ENCODE data around the gene SOX4.

SOX4 gene

GRCh38 chr6:21611485-21611884 lies 17.9 kb downstream of the SOX4 start:
- CTCF ChIA-PET: no interaction called here

GRCh38 chr6:21612067-21612745 lies 18.7 kb downstream of the SOX4 start:
- CTCF ChIA-PET: interaction anchor here (0.6 kb wide), 1 partner anchor 1522 kb away, joined by 3 read pairs; no protein-coding TSS in a partner anchor
- TF ChIP-seq, protein P1, sequence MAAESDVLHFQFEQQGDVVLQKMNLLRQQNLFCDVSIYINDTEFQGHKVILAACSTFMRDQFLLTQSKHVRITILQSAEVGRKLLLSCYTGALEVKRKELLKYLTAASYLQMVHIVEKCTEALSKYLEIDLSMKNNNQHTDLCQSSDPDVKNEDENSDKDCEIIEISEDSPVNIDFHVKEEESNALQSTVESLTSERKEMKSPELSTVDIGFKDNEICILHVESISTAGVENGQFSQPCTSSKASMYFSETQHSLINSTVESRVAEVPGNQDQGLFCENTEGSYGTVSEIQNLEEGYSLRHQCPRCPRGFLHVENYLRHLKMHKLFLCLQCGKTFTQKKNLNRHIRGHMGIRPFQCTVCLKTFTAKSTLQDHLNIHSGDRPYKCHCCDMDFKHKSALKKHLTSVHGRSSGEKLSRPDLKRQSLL (tag by site-specific recombination; IDR thresholded peaks at IDR 0.05): no peak
- TF ChIP-seq ZNF558 (tag by site-specific recombination; IDR thresholded peaks at IDR 0.05) (no peak), ZNF433 (tag by site-specific recombination; IDR thresholded peaks at IDR 0.05; ENCODE audit: low read depth) (no peak), PATZ1 (tag by site-specific recombination; IDR thresholded peaks at IDR 0.05) (no peak), SALL2 (tag by site-specific recombination; IDR thresholded peaks at IDR 0.05; ENCODE audit: borderline replicate concordance) (no peak), ZNF140 (tag by site-specific recombination; IDR thresholded peaks at IDR 0.05) (no peak), ZBTB26 (tag by site-specific recombination; optimal IDR thresholded peaks at IDR 0.05) (no peak), TCF7L2 (IDR thresholded peaks at IDR 0.05; ENCODE audit: borderline replicate concordance, low read depth, low read length) (no peak)
- H3K36me3 ChIP-seq (ENCODE audit: control insufficient read depth in 2 of 2, insufficient read depth in 1 of 2, low read length in 2 of 2): no peaks in the 10 kb centered on the region
- POLR2A ChIA-PET: no interaction called here
- no peaks in the 10 kb centered on the region for H3K9me3 ChIP-seq (ENCODE audit: control insufficient read depth, insufficient read depth, low read depth, low read length)
- no peak overlapping the region for H3K4me3 ChIP-seq (ENCODE audit: low read depth, low read length)
- peaks cover 18% of the 10 kb centered on the region for H3K4me1 ChIP-seq (ENCODE audit: control insufficient read depth, insufficient read depth, low read length)
- no peak overlapping the region for H3K27ac ChIP-seq (ENCODE audit: extremely low read depth, low read depth, low read length)

More at GRCh38 chr6:21611485-21611884, 17.9 kb downstream of the SOX4 start:
- no peaks in the 10 kb centered on the region for H3K36me3 ChIP-seq (ENCODE audit: control insufficient read depth in 2 of 2, insufficient read depth in 1 of 2, low read length in 2 of 2)
- H3K9me3 ChIP-seq (ENCODE audit: control insufficient read depth, insufficient read depth, low read depth, low read length): no peaks in the 10 kb centered on the region
- POLR2A ChIA-PET: no interaction called here
- H3K4me3 ChIP-seq (ENCODE audit: low read depth, low read length): no peak overlapping the region
- H3K27ac ChIP-seq (ENCODE audit: extremely low read depth, low read depth, low read length): no peak overlapping the region
- H3K4me1 ChIP-seq (ENCODE audit: control insufficient read depth, insufficient read depth, low read length): peaks cover 18% of the 10 kb centered on the region
- no peak for TF ChIP-seq ZNF426 (tag by site-specific recombination; IDR thresholded peaks at IDR 0.05)
- TF ChIP-seq TCF7L2 (IDR thresholded peaks at IDR 0.05; ENCODE audit: borderline replicate concordance, low read depth, low read length): no peak
- TF ChIP-seq ZNF157 (tag by site-specific recombination; IDR thresholded peaks at IDR 0.05): no peak
- TF ChIP-seq ZNF248 (tag by site-specific recombination; IDR thresholded peaks at IDR 0.05): no peak
- no peak for TF ChIP-seq ZNF707 (tag by site-specific recombination; IDR thresholded peaks at IDR 0.05)
- no peak for TF ChIP-seq PRDM6 (tag by site-specific recombination; IDR thresholded peaks at IDR 0.05)
- TF ChIP-seq ZNF114 (tag by site-specific recombination; IDR thresholded peaks at IDR 0.05): no peak
- TF ChIP-seq ATF2 (tag by site-specific recombination; IDR thresholded peaks at IDR 0.05; ENCODE audit: low read depth): no peak
- TF ChIP-seq ZNF837 (tag by site-specific recombination; IDR thresholded peaks at IDR 0.05): no peak
- no peak for TF ChIP-seq ZSCAN23 (tag by site-specific recombination; IDR thresholded peaks at IDR 0.05)
- TF ChIP-seq SP7 (tag by site-specific recombination; IDR thresholded peaks at IDR 0.05): no peak
- no peak for TF ChIP-seq SP3 (tag by site-specific recombination; IDR thresholded peaks at IDR 0.05)
